HG02642 (cell line): ENCODE measurements around the gene HMCN1.
A peak's percentile ranks its signal among the peaks of the same experiment; 100 is the strongest.
"Not testable (repeated sequence)": the region's sequence is repeated elsewhere in the genome, so short reads cannot be mapped to it uniquely, and the experiment has no call there.

Experiments
- ATAC-seq: cut with Tn5 transposase; IDR thresholded peaks from one replicate; pipeline ENCODE4 v1.9.1; 2021; ENCODE audit warnings: mild to moderate bottlenecking; ENCODE audit not compliant: unreplicated experiment, poor library complexity

Gene HMCN1

DNA sequence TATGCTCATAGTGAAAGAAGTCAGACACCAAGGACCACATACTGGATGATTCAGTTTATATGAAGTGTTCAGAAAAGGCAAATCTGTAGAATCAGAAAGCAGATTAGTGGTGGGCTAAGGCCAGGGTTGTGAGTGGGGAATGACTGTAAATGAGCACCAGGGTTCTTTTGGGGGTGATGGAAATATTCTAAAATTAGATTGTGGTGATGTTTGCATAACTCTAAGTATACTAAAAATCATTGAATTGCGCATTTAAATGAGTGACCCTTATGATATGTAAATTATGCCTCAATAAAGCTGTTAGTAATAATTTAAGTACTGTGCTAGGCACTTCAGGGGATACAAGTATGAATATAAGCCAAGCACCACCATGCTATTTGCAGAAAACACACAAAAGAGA is 384.5 kb downstream of the HMCN1 start:
- no peak for ATAC-seq

DNA sequence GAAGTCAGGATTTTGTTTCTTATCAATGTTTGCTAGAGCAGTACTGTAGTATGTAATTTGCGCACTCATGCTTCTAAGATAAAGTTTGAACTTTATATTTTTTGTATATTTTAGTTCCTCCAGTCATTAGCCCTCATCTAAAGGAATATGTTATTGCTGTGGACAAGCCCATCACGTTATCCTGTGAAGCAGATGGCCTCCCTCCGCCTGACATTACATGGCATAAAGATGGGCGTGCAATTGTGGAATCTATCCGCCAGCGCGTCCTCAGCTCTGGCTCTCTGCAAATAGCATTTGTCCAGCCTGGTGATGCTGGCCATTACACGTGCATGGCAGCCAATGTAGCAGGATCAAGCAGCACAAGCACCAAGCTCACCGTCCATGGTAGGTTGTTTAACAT is 388.6 kb downstream of the HMCN1 start:
- no peak for ATAC-seq

DNA sequence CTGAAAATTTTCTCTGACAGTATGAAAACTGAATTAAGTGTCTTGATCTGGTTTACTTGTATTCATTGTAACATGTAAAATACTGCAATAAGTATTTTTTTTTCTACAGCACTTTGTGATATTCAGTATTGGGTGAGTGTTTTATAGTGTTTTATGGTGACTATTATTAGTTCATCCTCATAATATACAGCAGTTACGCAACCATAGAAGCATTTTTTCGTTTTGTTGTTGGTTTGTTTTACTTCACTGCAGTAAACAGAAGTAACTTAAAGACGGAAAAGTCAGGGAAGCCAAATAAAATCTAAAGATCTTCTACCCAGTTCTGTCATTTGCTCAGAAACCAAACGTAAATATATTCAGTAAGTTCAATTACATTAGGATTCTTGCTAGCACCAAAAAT is 390.8 kb downstream of the HMCN1 start:
- ATAC-seq: no peak

DNA sequence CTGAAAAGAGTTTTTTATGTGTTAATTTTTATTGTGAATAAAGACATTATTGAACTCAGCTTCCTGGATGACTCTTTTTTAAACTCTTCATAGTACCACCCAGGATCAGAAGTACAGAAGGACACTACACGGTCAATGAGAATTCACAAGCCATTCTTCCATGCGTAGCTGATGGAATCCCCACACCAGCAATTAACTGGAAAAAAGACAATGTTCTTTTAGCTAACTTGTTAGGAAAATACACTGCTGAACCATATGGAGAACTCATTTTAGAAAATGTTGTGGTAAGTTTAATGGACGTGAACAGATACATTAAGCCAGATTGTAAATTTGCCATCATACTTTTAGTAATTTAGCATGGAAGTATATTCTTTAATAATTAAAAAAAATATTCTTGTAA is 391.3 kb downstream of the HMCN1 start:
- no peak for ATAC-seq

DNA sequence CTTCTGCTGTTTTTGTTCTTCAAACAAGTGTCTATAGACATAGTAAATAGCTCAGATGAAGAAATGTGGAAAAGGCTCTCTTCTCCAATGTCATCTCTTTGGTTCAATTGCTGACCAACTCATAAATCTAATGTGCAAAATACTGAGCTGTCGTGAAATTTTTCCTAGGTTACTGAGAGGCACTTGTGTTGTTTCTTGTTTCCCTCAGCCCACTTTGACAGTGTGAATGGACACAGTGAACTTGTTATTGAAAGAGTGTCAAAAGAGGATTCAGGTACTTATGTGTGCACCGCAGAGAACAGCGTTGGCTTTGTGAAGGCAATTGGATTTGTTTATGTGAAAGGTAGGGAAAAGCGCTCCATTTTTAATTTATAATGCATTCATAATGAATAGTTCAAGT is 395.6 kb downstream of the HMCN1 start:
- no peak for ATAC-seq

DNA sequence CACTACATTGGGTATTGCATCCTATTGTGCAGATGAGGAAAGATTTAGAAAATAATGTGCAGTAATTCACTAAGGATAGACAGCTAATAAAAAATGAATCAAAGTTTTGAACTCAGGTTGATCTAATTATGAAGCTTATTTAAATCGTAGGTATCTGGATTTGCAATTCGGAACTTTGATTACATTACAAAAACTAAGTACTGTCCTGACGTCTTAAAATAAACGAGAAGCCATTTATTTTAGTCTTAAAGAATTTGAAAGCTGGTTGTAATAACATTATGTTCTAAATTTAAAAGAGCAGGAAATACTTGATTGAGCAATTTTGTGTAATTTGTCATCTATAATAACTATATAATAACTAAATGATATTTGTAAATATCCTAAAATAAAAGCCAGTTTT is 404.9 kb downstream of the HMCN1 start:
- no peak for ATAC-seq

DNA sequence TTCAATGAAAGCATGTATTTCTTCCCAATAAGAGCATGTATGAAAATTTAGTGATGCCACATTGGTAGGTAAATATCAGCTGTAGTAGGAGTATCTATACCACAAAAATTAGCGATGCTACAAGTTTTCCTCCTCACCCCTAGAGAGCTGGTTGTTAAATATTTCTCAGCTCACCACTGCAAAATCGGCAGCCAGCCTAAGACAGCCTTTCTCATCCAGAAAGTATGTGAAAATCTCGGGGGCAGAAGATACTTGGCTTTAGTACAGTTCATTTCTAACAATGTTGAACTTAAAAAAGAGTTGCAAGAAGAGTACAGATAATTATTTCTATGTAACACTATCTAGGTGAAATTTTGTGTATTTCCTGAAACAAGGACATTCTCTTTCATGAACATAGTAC is 405.5 kb downstream of the HMCN1 start:
- no peak for ATAC-seq

DNA sequence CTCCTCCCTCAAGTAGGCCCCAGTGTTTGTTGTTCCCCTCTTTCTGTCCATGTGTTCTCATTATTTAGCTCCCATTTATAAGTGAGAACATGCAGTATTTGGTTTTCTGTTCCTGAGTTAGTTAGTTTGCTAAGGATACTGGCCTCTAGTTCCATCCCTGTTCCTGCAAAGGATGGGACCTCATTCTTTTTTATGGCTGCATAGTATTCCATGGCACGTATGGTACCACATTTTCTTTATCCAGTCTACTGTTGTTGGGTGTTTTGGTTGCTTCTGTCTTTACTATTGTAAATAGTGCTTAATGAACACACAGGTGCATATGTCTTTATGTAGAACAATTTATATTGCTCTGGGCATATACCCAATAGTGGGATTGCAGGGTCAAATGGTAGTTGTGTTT is 408.0 kb downstream of the HMCN1 start:
- ATAC-seq: no peak

DNA sequence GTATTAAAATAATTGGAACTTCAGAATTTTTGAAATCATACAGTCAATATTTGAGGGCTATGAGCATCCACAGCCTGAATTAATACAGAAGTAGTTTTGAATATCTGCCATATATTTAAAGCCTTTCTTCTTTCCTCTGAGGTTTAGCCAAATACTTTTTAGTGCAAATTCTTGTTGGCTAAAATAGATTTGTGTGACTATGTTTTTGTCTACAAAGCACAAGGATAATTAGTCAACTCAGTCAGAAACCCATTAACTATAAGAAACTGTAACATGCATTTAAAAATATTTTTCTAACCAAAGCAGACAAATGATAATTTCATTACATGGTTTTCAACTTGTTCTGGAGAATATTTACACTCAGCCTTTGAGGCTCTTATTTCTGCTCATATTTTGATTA is 408.7 kb downstream of the HMCN1 start:
- no peak for ATAC-seq

DNA sequence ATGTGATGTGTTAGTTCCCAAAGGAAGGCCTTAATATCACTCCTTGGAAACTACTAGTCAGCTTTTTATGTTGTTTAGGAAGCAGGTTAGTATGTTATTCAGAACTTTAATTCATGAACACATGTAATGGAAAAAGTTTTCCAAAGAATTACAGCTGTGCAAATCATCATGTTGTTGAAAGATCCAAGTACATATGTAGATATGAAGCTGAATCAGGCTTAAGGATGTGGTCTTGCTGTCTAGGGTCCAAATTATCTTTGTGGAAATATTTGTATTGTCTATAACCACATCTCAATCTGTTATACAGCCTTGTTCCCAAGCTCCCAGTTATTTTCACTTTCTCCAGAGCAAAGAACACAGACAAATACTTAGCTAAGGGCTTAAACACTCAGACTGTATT is 409.3 kb downstream of the HMCN1 start:
- no peak for ATAC-seq

DNA sequence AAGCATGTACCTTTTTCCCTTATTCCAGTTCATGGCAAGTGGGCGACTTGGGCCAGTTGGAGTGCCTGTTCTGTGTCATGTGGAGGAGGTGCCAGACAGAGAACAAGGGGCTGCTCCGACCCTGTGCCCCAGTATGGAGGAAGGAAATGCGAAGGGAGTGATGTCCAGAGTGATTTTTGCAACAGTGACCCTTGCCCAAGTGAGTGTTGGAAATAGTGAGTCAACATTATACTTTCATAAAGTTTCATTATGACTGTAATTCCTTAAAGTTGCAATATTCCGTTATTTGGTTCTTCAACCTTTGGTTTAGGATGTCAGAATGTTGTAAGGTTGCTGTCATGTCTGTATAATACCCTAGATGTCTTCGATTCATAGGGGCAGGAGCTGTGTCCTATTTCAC is 410.3 kb downstream of the HMCN1 start:
- no peak for ATAC-seq

DNA sequence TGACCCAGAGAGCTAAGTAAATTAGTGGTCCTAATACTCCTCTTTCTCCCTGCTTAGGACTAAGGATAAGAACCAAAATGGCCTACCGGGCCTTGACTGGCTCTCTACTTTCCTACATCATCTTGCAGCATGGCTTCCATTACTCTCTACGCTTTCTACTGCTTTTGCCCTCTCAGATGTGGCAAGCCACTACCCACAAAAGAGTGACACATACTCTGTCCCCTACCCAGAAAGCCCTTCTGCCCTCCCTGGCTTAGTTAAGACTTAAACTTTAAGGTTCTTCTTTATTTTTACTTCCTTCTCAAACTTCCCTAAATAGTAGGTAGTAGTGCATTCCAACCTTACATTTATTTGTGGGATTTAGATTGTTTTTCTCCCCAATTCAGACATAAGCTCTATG is 412.8 kb downstream of the HMCN1 start:
- ATAC-seq: no peak

DNA sequence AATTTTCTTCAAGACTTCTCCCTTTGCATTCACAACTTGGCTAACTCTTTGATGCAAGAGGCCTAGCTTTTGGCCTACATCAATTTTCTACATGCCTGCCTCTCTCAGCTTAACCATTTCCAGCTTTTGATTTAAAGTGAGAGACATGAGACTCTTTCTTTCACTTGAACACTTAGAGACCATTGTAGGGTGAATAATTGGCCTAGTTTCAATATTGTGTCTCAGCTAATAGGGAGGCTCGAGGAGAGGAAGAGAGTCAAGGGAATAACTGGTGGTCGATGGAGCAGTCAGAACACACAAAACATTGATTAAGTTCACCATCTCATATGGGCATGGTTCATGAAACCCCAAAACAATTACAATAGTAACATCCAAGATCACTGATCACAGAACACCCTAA is 415.4 kb downstream of the HMCN1 start:
- ATAC-seq: no peak

DNA sequence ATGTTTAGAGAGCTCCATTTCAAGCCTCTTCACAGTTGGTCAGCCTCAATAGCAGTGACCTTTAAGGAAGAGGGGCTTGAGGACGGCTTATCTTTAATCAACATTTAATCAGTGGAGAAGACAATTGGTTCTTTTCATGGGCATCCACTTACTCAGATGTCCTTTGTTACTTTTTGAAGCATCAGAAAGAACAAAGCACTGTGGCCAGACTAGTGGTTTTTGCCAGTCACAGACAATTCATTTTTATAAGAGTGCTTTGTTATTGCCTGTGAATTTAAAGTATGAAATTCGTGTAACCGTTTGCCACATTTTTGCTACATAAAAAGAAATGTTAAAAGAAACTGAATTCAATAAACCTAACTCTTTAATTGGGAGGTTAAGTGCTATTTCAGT is 418.0 kb downstream of the HMCN1 start:
- no peak for ATAC-seq

DNA sequence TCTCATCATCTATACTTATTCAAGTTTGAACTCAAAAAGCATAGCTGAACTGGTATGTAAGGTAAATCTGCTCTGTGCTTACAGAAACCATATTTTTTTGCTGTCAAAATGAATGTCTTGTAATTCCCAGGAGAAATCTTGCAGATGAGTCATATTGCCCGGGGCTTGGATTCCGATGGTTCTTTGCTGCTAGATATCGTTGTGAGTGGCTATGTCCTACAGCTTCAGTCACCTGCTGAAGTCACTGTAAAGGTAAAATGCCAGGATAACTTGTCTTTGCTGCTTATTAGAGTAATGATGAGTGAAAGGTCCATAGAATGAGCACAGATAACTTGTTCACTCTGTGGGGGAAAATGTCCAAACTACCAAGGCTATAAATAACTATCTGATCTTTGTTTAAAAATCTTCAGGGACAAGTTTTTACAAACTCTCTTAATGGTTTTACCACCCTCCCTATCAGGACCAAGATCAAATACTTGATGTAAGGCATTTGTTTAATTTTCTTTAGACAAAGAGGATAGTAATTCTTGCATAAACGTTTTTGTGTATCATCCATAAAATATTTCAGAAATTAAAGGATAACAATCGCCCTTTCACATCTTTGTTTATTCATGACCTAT is 418.5 kb downstream of the HMCN1 start:
- ATAC-seq: no peak

DNA sequence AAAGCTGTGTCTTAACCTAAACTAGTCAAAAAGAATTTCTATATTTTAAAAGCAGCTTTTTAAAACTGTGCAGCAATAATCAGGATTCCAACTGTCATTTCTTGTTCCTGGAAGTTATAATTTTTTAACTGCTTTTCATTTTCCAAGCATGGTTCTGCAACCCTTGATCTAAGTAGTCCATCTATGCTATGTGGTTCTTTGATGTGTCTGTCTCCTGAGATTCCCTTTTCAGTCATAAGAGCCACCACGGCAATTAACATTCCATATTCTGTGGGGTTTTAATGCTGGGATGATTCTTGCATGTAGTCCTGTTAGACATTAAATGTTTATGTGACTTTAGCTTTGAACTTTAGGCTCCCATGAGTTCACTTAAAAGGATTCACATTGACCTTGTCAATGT is 420.5 kb downstream of the HMCN1 start:
- no peak for ATAC-seq

DNA sequence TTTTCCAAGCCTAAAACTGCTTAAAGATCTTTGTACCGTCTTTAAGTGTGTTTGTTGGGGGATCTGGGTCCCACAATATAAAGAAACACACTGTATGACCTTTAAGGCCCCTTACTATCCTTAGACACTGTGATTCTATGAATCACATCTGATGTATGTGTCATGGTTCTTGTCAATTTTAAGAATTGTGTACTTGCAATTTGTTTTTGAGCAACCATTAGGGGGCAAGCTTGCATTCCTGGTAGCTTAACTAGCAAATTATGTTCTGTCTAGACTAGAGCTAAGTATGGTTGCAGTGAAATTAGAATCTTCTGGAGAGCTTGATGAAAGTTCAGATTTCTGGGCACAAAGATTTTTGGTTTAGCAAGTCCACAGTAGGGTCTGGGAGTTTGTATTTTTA is 421.4 kb downstream of the HMCN1 start:
- peak; percentile 80 for ATAC-seq

DNA sequence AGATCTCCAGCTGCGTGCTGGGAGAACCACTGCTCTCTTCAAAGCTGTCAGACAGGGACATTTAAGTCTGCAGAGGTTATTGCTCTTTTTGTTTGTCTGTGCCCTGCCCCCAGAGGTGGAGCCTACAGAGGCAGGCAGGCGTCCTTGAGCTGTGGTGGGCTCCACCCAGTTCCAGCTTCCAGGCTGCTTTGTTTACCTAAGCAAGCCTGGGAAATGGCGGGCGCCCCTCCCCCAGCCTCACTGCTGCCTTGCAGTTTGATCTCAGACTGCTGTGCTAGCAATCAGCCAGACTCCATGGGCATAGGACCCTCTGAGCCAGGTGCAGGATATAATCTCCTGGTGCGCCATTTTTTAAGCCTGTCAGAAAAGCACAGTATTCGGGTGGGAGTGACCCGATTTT is 428.7 kb downstream of the HMCN1 start:
- ATAC-seq: not testable (repeated sequence)

DNA sequence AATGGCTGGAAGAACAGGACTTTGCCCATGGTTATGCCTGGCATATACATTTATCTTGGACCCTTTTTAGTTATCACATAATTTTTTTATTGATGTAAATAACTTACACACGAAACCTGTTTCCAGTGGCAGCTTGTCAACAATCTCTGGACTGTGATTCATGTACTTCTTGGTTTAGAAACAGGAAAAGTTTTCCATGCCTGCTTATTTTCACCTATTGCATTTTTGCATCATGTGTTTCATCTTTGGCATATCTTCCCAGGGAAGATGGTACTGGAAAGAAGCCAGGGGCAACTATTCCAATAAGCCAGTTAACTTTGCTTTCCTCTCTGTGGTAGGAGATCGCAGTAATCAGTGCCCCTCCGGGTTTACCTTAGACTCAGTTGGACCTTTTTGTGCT is 430.6 kb downstream of the HMCN1 start:
- ATAC-seq: no peak

DNA sequence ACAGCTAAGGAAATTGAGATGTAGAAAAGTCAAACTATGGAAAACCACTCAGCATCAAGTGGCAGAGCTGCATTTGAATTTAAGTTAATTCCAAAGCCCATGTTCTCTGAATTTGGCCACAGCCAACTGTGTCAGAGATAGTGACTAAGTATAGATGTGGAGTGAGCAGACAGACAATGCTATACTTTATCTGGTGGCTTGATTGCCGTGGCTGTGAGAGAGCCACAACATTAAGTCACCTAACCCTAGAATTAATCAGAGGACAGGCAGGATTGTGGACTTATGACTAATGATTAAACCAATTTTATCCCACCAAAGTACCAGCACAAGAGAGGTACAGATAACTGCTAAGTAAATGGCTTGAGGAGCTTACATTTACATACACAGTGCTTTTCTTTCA is 431.1 kb downstream of the HMCN1 start:
- no peak for ATAC-seq

DNA sequence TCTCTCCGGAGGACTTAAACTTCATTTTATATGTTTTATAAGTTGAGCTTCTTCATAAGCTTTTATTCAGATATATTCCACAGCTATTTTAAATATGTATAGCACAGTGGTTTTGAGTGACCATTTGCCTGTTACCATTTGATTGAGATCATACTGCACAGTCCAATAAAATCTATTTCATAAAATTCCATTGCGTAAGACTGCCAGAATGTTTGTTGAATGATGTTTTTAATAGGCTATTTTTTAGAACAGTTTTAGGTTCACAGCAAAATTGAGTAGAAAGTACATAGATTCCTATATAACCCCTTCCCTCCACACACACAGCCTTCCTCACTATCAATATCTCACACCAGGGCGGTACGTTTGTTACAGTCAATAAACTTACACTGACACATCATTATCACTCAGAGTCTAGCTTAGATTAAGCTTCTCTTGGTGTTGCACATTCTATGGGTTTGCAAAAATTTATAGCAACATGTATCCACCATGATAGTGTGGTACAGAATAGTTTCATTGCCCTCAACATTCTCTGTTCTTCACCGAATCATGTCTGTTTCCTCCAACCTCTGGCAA is 433.0 kb downstream of the HMCN1 start:
- no peak for ATAC-seq

DNA sequence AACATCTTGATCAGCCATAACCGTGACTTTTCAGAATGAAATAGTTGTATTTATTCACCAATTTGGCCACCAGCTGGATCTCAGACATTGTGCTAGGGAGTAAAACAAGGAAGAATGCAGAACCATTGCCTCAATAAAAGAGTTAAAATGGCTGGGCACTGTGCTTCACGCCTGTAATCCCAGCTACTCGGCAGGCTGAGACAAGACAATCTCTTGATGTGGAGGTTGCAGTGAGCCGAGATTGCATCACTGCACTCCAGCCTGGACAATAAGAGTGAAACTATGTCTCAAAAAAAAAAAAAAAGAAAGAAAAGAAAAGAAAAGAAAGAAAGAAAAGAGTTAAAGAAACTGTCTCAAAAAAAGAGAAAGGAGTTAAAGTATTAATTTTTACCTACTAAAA is 441.4 kb downstream of the HMCN1 start:
- ATAC-seq: no peak
